ENCODE data around the gene FRYL. TPM values are rescaled to one million over a fixed set of nuclear protein-coding genes. Genes with fewer than 3 reads are reported as not detected.

FRYL gene
- polyA plus RNA-seq, 2 donors: 8.9 to 12.8 TPM

DNA sequence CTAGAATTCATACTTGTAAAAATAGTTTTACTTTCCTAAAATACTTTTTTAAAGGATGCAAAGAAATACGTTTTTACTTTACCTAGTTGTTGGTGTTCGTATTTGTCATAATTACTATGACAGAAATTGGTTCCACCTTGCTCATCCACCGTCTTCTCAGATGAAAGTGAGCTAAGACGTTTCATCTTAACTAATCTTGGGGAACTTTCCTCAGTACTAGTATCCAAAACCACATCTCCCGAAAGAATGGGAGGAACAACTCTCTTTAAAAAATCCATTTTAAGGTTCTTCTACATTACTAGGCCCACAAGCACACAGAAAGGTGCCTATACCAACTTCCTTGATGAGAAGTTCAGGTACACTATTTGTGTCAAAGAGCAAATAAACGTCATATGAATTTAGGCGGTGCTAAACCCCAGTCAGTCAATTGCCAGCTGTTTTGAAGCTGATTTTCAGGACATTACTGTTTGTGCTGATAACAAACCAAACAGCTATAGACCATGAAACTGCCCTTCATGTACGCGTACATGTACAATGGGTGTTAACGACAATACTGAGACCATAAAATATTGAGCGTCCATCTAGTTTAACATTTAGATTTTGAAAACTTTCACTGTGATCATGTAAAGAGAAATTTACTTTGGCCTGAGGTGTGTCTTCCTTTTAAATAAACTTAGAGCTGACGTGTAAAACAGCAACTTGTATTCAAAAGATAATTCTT is 99.1 kb downstream of the FRYL start:
- no peaks in the 10 kb centered on the region for H3K36me3 ChIP-seq (ENCODE audit: control insufficient read depth in 2 of 2, insufficient read depth in 2 of 2, low read length in 1 of 2)
- no peak overlapping the region for H3K4me3 ChIP-seq (ENCODE audit: low read depth in 1 of 2, low read length in 2 of 2)
- H3K9me3 ChIP-seq (ENCODE audit: control insufficient read depth in 2 of 2, insufficient read depth in 1 of 2, low read depth in 1 of 2, low read length in 1 of 2): no peaks in the 10 kb centered on the region
- H3K27ac ChIP-seq (ENCODE audit: low read depth in 2 of 2, low read length in 1 of 2): no peak overlapping the region
- H3K27me3 ChIP-seq (ENCODE audit: control insufficient read depth in 1 of 2, insufficient read depth in 2 of 2, low read length in 2 of 2): no peaks in the 10 kb centered on the region
- no peaks in the 10 kb centered on the region for H3K4me1 ChIP-seq (ENCODE audit: control insufficient read depth in 2 of 2, insufficient read depth in 2 of 2, low read length in 1 of 2)
- WGBS, 2 donors: 70 to 89% methylated on average over 12 of the region's 12 CpGs

DNA sequence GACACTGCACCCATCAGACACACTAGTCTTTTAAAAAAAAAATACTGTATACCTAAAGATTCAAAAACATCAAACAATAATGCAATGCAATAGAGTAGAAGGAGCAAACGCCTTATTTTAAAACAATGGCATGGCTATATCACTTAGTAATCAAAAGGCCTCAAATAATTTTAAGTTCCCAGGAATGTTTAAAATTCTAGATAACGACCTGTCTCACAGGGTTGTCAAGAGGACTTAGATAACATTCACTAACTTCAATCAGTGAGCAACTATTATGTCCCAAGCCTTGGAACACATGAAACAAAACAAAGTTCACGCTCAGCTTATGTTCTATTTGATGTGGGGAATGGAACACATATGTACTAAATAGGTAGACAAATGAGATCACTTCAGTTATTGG is 106.5 kb downstream of the FRYL start:
- Histone ChIP-seq H3K9me3 (ENCODE audit: control insufficient read depth in 2 of 2, insufficient read depth in 1 of 2, low read depth in 1 of 2, low read length in 1 of 2) (no peaks in the 10 kb centered on the region), H3K27me3 (ENCODE audit: control insufficient read depth in 1 of 2, insufficient read depth in 2 of 2, low read length in 2 of 2) (no peaks in the 10 kb centered on the region), H3K27ac (ENCODE audit: low read depth in 2 of 2, low read length in 1 of 2) (no peak overlapping the region), H3K4me3 (ENCODE audit: low read depth in 1 of 2, low read length in 2 of 2) (no peak overlapping the region), H3K36me3 (ENCODE audit: control insufficient read depth in 2 of 2, insufficient read depth in 2 of 2, low read length in 1 of 2) (no peaks in the 10 kb centered on the region), H3K4me1 (ENCODE audit: control insufficient read depth in 2 of 2, insufficient read depth in 2 of 2, low read length in 1 of 2) (no peaks in the 10 kb centered on the region)
- 83 to 85% methylated on average over 3 of the region's 3 CpGs for whole genome bisulfite sequencing, 2 donors

DNA sequence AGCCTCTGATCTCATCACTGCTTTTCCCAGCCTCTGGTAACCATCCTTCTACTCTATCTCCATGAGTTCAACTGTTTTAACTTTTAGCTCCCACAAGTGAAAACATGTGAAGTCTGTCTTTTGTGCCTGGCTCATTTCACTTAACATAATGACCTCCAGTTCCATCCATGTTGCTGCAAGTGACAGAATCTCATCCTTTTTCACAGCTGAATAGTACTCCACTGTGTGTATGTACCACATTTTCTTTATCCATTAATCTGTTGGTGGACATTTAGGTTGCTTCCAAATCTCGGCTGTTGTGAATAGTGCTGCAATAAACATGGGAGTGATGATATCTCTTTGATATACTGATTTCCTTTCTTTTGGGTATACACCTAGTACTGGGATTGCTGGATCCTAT is 109.5 kb downstream of the FRYL start:
- H3K36me3 ChIP-seq (ENCODE audit: control insufficient read depth in 2 of 2, insufficient read depth in 2 of 2, low read length in 1 of 2): no peaks in the 10 kb centered on the region
- 93 to 94% methylated on average over 1 of the region's 1 CpG for WGBS, 2 donors
- H3K27me3 ChIP-seq (ENCODE audit: control insufficient read depth in 1 of 2, insufficient read depth in 2 of 2, low read length in 2 of 2): no peaks in the 10 kb centered on the region
- no peak overlapping the region for H3K4me3 ChIP-seq (ENCODE audit: low read depth in 1 of 2, low read length in 2 of 2)
- H3K9me3 ChIP-seq (ENCODE audit: control insufficient read depth in 2 of 2, insufficient read depth in 1 of 2, low read depth in 1 of 2, low read length in 1 of 2): no peaks in the 10 kb centered on the region
- no peak overlapping the region for H3K27ac ChIP-seq (ENCODE audit: low read depth in 2 of 2, low read length in 1 of 2)
- peaks cover 0 to 3% of the 10 kb centered on the region in 2 donors for H3K4me1 ChIP-seq (ENCODE audit: control insufficient read depth in 2 of 2, insufficient read depth in 2 of 2, low read length in 1 of 2)

DNA sequence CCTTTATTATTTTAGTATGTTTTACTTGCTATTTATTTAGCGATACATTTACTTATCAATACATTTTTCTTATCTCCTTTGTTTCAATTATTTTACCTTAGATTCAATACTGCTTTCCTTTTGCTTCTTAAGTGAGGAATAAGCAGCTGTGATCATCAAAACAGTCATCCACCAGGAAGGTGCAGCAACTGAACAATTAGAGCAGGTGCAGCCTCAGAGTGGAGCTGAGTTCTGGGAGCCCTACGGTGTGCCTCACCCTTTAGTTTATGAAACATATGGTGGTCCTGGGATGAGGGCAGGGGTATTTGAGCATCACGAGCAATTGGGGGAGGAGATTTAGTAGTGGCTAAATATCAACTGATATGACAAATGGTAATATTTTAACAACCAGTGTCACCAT is 111.0 kb downstream of the FRYL start:
- Histone ChIP-seq H3K36me3 (ENCODE audit: control insufficient read depth in 2 of 2, insufficient read depth in 2 of 2, low read length in 1 of 2) (no peaks in the 10 kb centered on the region), H3K9me3 (ENCODE audit: control insufficient read depth in 2 of 2, insufficient read depth in 1 of 2, low read depth in 1 of 2, low read length in 1 of 2) (no peaks in the 10 kb centered on the region), H3K4me1 (ENCODE audit: control insufficient read depth in 2 of 2, insufficient read depth in 2 of 2, low read length in 1 of 2) (peaks cover 0 to 3% of the 10 kb centered on the region in 2 donors), H3K27ac (ENCODE audit: low read depth in 2 of 2, low read length in 1 of 2) (peak overlapping the region; percentile 22 to 49), H3K27me3 (ENCODE audit: control insufficient read depth in 1 of 2, insufficient read depth in 2 of 2, low read length in 2 of 2) (no peaks in the 10 kb centered on the region), H3K4me3 (ENCODE audit: low read depth in 1 of 2, low read length in 2 of 2) (no peak overlapping the region)
- WGBS, 2 donors: 94 to 95% methylated on average over 3 of the region's 3 CpGs

DNA sequence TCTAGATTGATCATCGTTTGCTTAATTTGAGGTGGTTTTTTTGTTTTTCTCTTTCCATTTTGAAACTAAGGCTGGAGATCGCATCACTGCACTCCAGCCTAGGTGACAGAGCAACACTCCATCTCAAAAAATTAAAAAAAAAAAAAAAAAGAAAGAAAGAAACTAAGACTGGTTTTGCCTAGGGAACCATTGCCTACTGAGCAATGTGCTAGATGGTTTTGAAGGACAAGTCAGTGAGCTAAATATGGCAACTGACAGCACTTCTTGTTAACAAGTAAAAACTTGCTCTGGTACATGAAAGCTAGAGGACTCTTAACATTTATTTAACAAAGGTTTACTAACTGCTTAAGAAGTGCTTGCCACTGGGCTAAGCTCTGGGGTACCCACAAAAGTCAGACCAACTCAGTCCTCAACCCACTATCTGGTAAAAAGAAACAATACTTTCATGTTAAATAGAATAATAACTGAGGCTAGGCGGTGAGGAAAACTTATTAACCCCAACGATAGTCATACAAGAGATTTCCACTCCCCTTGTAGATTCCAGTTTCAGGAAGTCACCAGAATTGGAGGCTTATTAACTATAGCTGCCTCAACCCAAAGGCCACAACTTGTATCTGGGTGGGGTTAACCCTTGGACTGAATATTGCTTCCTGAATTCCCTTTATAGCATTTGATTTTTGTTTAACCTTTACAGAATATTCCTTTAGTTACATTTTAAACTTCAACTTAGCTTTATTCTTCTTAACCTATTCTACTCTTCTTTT is 111.6 kb downstream of the FRYL start:
- 70 to 75% methylated on average over 4 of the region's 4 CpGs for WGBS, 2 donors
- Histone ChIP-seq H3K36me3 (ENCODE audit: control insufficient read depth in 2 of 2, insufficient read depth in 2 of 2, low read length in 1 of 2) (no peaks in the 10 kb centered on the region), H3K27ac (ENCODE audit: low read depth in 2 of 2, low read length in 1 of 2) (peak overlapping the region; percentile 49 to 60), H3K4me1 (ENCODE audit: control insufficient read depth in 2 of 2, insufficient read depth in 2 of 2, low read length in 1 of 2) (peaks cover 0 to 3% of the 10 kb centered on the region in 2 donors), H3K4me3 (ENCODE audit: low read depth in 1 of 2, low read length in 2 of 2) (no peak overlapping the region), H3K27me3 (ENCODE audit: control insufficient read depth in 1 of 2, insufficient read depth in 2 of 2, low read length in 2 of 2) (no peaks in the 10 kb centered on the region), H3K9me3 (ENCODE audit: control insufficient read depth in 2 of 2, insufficient read depth in 1 of 2, low read depth in 1 of 2, low read length in 1 of 2) (no peaks in the 10 kb centered on the region)

DNA sequence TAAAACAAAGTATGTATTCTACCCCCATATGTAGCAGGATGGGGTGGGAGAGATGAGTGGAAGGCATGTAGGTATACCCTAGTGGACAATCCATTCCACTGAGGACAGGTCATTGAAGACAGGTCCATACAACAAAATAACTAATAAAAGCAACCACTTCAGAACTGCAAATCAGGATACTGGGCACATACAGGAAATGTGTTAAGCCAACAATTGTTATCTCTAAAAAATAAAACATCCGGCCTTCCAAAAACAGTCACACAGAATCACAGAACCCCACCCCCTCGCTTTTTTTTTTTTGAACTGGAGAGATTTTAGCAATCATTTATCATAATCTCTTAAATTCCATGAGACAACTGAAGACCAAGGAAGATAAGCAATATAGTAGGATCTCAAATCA is 112.9 kb downstream of the FRYL start:
- Histone ChIP-seq H3K27ac (ENCODE audit: low read depth in 2 of 2, low read length in 1 of 2) (no peak overlapping the region), H3K27me3 (ENCODE audit: control insufficient read depth in 1 of 2, insufficient read depth in 2 of 2, low read length in 2 of 2) (no peaks in the 10 kb centered on the region), H3K36me3 (ENCODE audit: control insufficient read depth in 2 of 2, insufficient read depth in 2 of 2, low read length in 1 of 2) (no peaks in the 10 kb centered on the region), H3K4me1 (ENCODE audit: control insufficient read depth in 2 of 2, insufficient read depth in 2 of 2, low read length in 1 of 2) (peaks cover 0 to 3% of the 10 kb centered on the region in 2 donors), H3K9me3 (ENCODE audit: control insufficient read depth in 2 of 2, insufficient read depth in 1 of 2, low read depth in 1 of 2, low read length in 1 of 2) (no peaks in the 10 kb centered on the region), H3K4me3 (ENCODE audit: low read depth in 1 of 2, low read length in 2 of 2) (no peak overlapping the region)
- 71 to 90% methylated on average over 2 of the region's 2 CpGs for WGBS, 2 donors

DNA sequence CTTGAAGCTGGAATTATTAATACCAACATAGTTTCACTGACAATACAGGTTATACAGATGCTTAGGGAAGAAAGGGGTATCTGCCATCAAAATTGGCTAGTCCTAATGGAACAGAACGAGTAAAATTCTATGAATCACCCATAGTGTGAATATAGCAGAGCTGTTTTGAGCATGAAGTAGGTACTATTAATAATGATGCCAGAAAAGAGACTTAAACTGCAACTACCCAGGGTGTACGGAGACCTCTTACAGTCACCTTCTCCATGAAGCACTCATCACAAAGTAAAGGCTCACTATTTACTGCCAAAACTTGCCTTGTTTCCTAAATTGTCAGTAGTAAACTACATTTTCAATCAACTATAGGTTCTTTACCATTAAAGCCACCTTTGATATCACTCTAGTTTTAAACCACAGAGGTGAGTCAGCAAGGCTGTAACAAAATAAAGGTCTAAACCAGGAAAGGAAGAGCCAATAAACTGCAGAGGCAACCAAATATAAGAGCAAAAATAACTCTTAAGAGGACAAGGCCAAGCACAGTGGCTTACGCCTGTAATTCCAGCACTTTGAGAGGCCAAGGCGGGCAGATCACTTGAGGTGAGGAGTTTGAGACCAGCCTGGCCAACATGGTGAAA is 114.4 kb downstream of the FRYL start:
- H3K9me3 ChIP-seq (ENCODE audit: control insufficient read depth in 2 of 2, insufficient read depth in 1 of 2, low read depth in 1 of 2, low read length in 1 of 2): no peaks in the 10 kb centered on the region
- WGBS, 2 donors: 78 to 82% methylated on average over 4 of the region's 4 CpGs
- peaks cover 0 to 3% of the 10 kb centered on the region in 2 donors for H3K4me1 ChIP-seq (ENCODE audit: control insufficient read depth in 2 of 2, insufficient read depth in 2 of 2, low read length in 1 of 2)
- H3K36me3 ChIP-seq (ENCODE audit: control insufficient read depth in 2 of 2, insufficient read depth in 2 of 2, low read length in 1 of 2): no peaks in the 10 kb centered on the region
- H3K4me3 ChIP-seq (ENCODE audit: low read depth in 1 of 2, low read length in 2 of 2): no peak overlapping the region
- no peak overlapping the region for H3K27ac ChIP-seq (ENCODE audit: low read depth in 2 of 2, low read length in 1 of 2)
- no peaks in the 10 kb centered on the region for H3K27me3 ChIP-seq (ENCODE audit: control insufficient read depth in 1 of 2, insufficient read depth in 2 of 2, low read length in 2 of 2)

DNA sequence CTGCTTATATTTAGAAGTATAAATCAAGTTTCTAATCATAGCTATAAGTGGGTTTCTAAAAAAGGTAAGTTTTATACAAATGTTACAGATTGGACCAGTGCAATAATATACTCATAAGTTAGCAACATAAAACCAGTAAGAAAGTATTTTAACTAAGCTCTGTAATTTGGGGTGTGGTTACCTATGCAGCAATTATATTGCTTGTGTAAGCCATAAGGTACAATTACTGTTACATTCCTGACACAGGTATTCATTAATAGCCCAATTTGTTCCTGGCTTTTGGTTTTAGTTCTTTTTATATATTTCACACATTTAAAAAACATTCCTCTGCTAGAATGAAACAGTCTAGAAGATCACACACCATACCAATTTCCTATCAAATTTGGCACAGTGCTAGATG is 115.1 kb downstream of the FRYL start:
- Histone ChIP-seq H3K4me3 (ENCODE audit: low read depth in 1 of 2, low read length in 2 of 2) (no peak overlapping the region), H3K9me3 (ENCODE audit: control insufficient read depth in 2 of 2, insufficient read depth in 1 of 2, low read depth in 1 of 2, low read length in 1 of 2) (no peaks in the 10 kb centered on the region), H3K27me3 (ENCODE audit: control insufficient read depth in 1 of 2, insufficient read depth in 2 of 2, low read length in 2 of 2) (no peaks in the 10 kb centered on the region), H3K36me3 (ENCODE audit: control insufficient read depth in 2 of 2, insufficient read depth in 2 of 2, low read length in 1 of 2) (no peaks in the 10 kb centered on the region), H3K27ac (ENCODE audit: low read depth in 2 of 2, low read length in 1 of 2) (no peak overlapping the region), H3K4me1 (ENCODE audit: control insufficient read depth in 2 of 2, insufficient read depth in 2 of 2, low read length in 1 of 2) (peaks cover 0 to 3% of the 10 kb centered on the region in 2 donors)

DNA sequence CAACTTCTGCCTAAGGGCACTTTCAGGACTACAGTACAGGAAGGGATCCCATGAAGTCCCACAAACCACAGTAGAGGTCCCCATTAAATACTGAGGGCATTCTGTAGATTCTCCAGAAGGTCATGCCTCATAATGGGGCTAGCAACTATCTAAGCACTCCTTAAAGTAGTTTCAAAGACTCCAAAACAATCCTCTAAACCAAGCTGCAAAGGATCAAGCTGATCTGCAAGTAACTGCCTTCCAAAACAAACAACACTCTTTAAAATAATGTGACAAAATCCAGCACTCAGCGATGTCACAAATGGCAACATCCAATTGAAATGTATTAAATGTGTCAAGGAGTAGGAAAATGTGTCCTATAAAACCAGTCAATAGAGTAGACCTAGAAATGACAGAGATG is 118.7 kb downstream of the FRYL start:
- Histone ChIP-seq H3K27ac (ENCODE audit: low read depth in 2 of 2, low read length in 1 of 2) (no peak overlapping the region), H3K4me3 (ENCODE audit: low read depth in 1 of 2, low read length in 2 of 2) (no peak overlapping the region), H3K36me3 (ENCODE audit: control insufficient read depth in 2 of 2, insufficient read depth in 2 of 2, low read length in 1 of 2) (no peaks in the 10 kb centered on the region), H3K9me3 (ENCODE audit: control insufficient read depth in 2 of 2, insufficient read depth in 1 of 2, low read depth in 1 of 2, low read length in 1 of 2) (no peaks in the 10 kb centered on the region), H3K27me3 (ENCODE audit: control insufficient read depth in 1 of 2, insufficient read depth in 2 of 2, low read length in 2 of 2) (no peaks in the 10 kb centered on the region), H3K4me1 (ENCODE audit: control insufficient read depth in 2 of 2, insufficient read depth in 2 of 2, low read length in 1 of 2) (no peaks in the 10 kb centered on the region)
- 85 to 92% methylated on average over 1 of the region's 1 CpG for WGBS, 2 donors
